GM12878 (cell line): ENCODE results near the gene GPR141. TPM values are rescaled to one million over a fixed set of nuclear protein-coding genes. Genes with fewer than 3 reads are reported as not detected.

Source experiments
- ATAC-seq: fragments of 200-7000 bp; cut with Tn5 transposase; 3 replicates; pipeline ENCODE4 v1.9.1; 2020; ENCODE audit warnings: mild to moderate bottlenecking, moderate library complexity
- BruUV-seq: library from RNA; stranded (reverse); fragments of 400-500 nt; replicated peaks from 2 replicates; lab custom pipeline; 2021; lab: Mats Ljungman, UMichigan
- CTCF ChIA-PET: fragments of 300-600 bp; sonication (Branson Sonifier 250); formaldehyde crosslinking; extraction: SDS; loops from one replicate; lab custom pipeline; 2021; ENCODE audit warnings: inconsistent platforms; lab: Yijun Ruan, JAX
- POLR2A ChIA-PET: fragments of 350-600 bp; formaldehyde crosslinking; extraction: SDS; loops from one replicate; lab custom pipeline; 2021; ENCODE audit warnings: inconsistent platforms; lab: Charles Lee
- RAD21 ChIA-PET: fragments of 300-600 bp; sonication (Branson Sonifier 250); formaldehyde crosslinking; loops from one replicate; lab custom pipeline; 2023; ENCODE audit warnings: antibody characterized with exemption; ENCODE audit not compliant: unreplicated experiment; lab: Charles Lee
- SMC1A ChIA-PET: fragments of 300-600 bp; sonication (Branson Sonifier 250); formaldehyde crosslinking; loops from one replicate; lab custom pipeline; 2023; ENCODE audit not compliant: unreplicated experiment, uncharacterized antibody; lab: Charles Lee
- DNase-seq: peaks from one replicate; pipeline ENCODE4 v3.0.0-alpha.2; 2011; ENCODE audit warnings: low read depth, low spot score
- FAIRE-seq: peaks from 3 replicates; lab custom pipeline; 2011; peaks lifted over from hg19 to GRCh38; lab: Jason Lieb, UNC
- H2AFZ ChIP-seq: 2 replicates; pipeline ENCODE4 v1.6.0; 2011; ENCODE audit warnings: low read depth, low read length, control low read depth; ENCODE audit not compliant: control insufficient read depth
- H3K27ac ChIP-seq: 2 replicates; pipeline ENCODE4 v1.5.1; 2011; ENCODE audit warnings: control low read depth; ENCODE audit not compliant: control insufficient read depth, insufficient read depth
- H3K27me3 ChIP-seq, 2 experiments: replicated peaks in 1 of 2; 2 replicates each; pipeline versions ENCODE4 v1.6.0 to v1.6.1; 2011; ENCODE audit warnings: low read length in 1 of 2; ENCODE audit not compliant: control insufficient read depth in 2 of 2, insufficient read depth in 2 of 2
- H3K36me3 ChIP-seq, 2 experiments: 2 replicates each; pipeline ENCODE4 v1.5.1; 2011; ENCODE audit warnings: low read length in 1 of 2; ENCODE audit not compliant: control insufficient read depth in 2 of 2, insufficient read depth in 2 of 2
- H3K4me1 ChIP-seq: 2 replicates; pipeline ENCODE4 v1.6.1; 2011; ENCODE audit warnings: mild to moderate bottlenecking, low read length, moderate library complexity, mixed read lengths; ENCODE audit not compliant: control insufficient read depth, insufficient read depth
- H3K4me2 ChIP-seq: 2 replicates; pipeline ENCODE4 v1.6.0; 2011; ENCODE audit warnings: control low read depth; ENCODE audit not compliant: control insufficient read depth, insufficient read depth
- H3K4me3 ChIP-seq: fragments of 200-600 bp; sonication (generic); 2 replicates; pipeline ENCODE4 v1.5.1; 2016
- H3K79me2 ChIP-seq: 2 replicates; pipeline ENCODE4 v1.6.0; 2011; ENCODE audit warnings: low read length; ENCODE audit not compliant: control insufficient read depth, insufficient read depth
- H3K9ac ChIP-seq: 2 replicates; pipeline ENCODE4 v1.8.0; 2011; ENCODE audit warnings: low read length, control low read depth, mixed read lengths; ENCODE audit not compliant: control insufficient read depth, insufficient read depth
- H3K9me3 ChIP-seq: replicated peaks from 3 replicates; pipeline ENCODE4 v1.5.1; 2011; ENCODE audit warnings: mild to moderate bottlenecking, low read length; ENCODE audit not compliant: control insufficient read depth, insufficient read depth
- H4K20me1 ChIP-seq: 2 replicates; pipeline ENCODE4 v1.6.0; 2011; ENCODE audit not compliant: control insufficient read depth, insufficient read depth
- BMI1 ChIP-seq: fragments of 450-650 bp; IDR thresholded peaks from 2 replicates; pipeline ENCODE4 v1.6.1; 2016; ENCODE audit warnings: mild to moderate bottlenecking, moderate library complexity, borderline replicate concordance
- CHD1 ChIP-seq: IDR thresholded peaks from 2 replicates; pipeline ENCODE4 v1.6.1; 2012; ENCODE audit warnings: low read depth, low read length, improper control_type of control experiment
- HDAC2 ChIP-seq: fragments of 200-600 bp; sonication (generic); IDR thresholded peaks from 2 replicates; pipeline ENCODE4 v1.6.1; 2017
- IRF5 ChIP-seq: fragments of 450-650 bp; IDR thresholded peaks from 2 replicates; pipeline ENCODE4 v1.6.1; 2017; ENCODE audit warnings: borderline replicate concordance
- MEF2A ChIP-seq: IDR thresholded peaks from 2 replicates; pipeline ENCODE4 v1.6.1; 2011; ENCODE audit warnings: low read depth, mild to moderate bottlenecking, low read length, moderate library complexity; ENCODE audit not compliant: insufficient read depth
- NFXL1 ChIP-seq: fragments of 450-650 bp; IDR thresholded peaks from 2 replicates; pipeline ENCODE4 v1.6.1; 2017; ENCODE audit warnings: antibody characterized with exemption, mild to moderate bottlenecking, borderline replicate concordance
- POLR2A ChIP-seq: IDR thresholded peaks from 2 replicates; pipeline ENCODE4 v1.6.1; 2011; ENCODE audit warnings: low read depth, mild to moderate bottlenecking, low read length
- SIN3A ChIP-seq: IDR thresholded peaks from 2 replicates; pipeline ENCODE4 v1.6.1; 2012; ENCODE audit warnings: low read depth, low read length, improper control_type of control experiment
- SP1 ChIP-seq: IDR thresholded peaks from one replicate; pipeline ENCODE4 v1.6.1; 2011; ENCODE audit warnings: low read depth, low read length
- SREBF2 ChIP-seq: IDR thresholded peaks from 2 replicates; pipeline ENCODE4 v1.6.1; 2012; ENCODE audit warnings: mild to moderate bottlenecking, low read length
- TARDBP ChIP-seq: IDR thresholded peaks from 2 replicates; pipeline ENCODE4 v1.6.1; 2016; ENCODE audit warnings: borderline replicate concordance
- ZNF217 ChIP-seq: fragments of 450-650 bp; IDR thresholded peaks from 2 replicates; pipeline ENCODE4 v1.6.1; 2017; ENCODE audit warnings: antibody characterized with exemption, mild to moderate bottlenecking
- ZNF384 ChIP-seq: IDR thresholded peaks from 2 replicates; pipeline ENCODE4 v1.6.1; 2012; ENCODE audit warnings: low read depth, mild to moderate bottlenecking, low read length, improper control_type of control experiment, borderline replicate concordance
- WGBS: methylation state at CpG from one replicate; pipeline ENCODE4 v1.1.6; 2016; ENCODE audit warnings: low lambda C conversion rate; ENCODE audit not compliant: insufficient replicate concordance, insufficient coverage; ENCODE audit errors: missing lambda C conversion rate; 5-methylcytosine and 5-hydroxymethylcytosine counted together
- in situ Hi-C: fragments of 300-500 bp; cut with MboI; formaldehyde crosslinking; loops from 9 replicates; pipeline ENCODE4 v1.14.3; 2018; ENCODE audit warnings: mixed read lengths
- intact Hi-C: fragments of 100-400 bp; cut with micrococcal nuclease; formaldehyde crosslinking; loops from one replicate; pipeline ENCODE4 v1.14.2; 2022; ENCODE audit not compliant: unreplicated experiment
- polyA plus RNA-seq, 11 experiments: library from polyadenylated mRNA; depleted of rRNA in 4 of 11; unstranded in 6 of 11; stranded (reverse) in 5 of 11; fragments of >200 nt; fragmentation: Nextera tagmentation in 4 of 11; fragmentation: Illumina TruSeq in 1 of 11; extraction: Ambion mirVana in 4 of 11; extraction: Trizol in 1 of 11; gene quantifications; 1 replicate in 1 of 11; 2 replicates in 10 of 11; pipeline versions ENCODE4 v1.2.1 to v1.2.3, GENCODE V29; 2011 to 2016; ENCODE audit warnings: inconsistent platforms in 2 of 11, missing spikeins in 2 of 11, low read depth in 1 of 11
- total RNA-seq, 4 experiments: library from RNA; depleted of rRNA in 3 of 4; stranded (reverse); fragments of >200 nt in 3 of 4; fragmentation: Illumina TruSeq in 1 of 4; extraction: Trizol in 1 of 4; gene quantifications; 2 replicates each; pipeline versions ENCODE4 v1.2.1 to v1.2.3, GENCODE V29; 2013 to 2021

Gene GPR141
- total and polyA plus RNA-seq, 10 of the 15 experiments (the other 5 are each of a cell fraction or from before 2014, with no cell fraction given), result 0.56 to 3.9 (median 1.2) TPM

- no peak overlapping the region for H3K4me3 ChIP-seq
- DNase-seq, result no peak
- no TSS peak for BruUV-seq
- peaks cover 5% of the 10 kb centered on the region for H3K9me3 ChIP-seq
- no peak overlapping the region for H3K4me2 ChIP-seq
- RAD21 ChIA-PET, result no interaction called here
- no peaks in the 10 kb centered on the region for H3K27me3 ChIP-seq
- H3K9ac ChIP-seq, result no peak overlapping the region
- 89% methylated on average over 6 of the region's 6 CpGs for WGBS
- CTCF ChIA-PET, result interaction anchor here (0.7 to 3.6 kb wide), 5 partner anchors 11 to 29 kb away, joined by 3 to 17 read pairs (median 3); no protein-coding TSS in a partner anchor
- POLR2A ChIA-PET, result no interaction called here
- intact Hi-C loops, result no loop called here
- no peaks in the 10 kb centered on the region for H4K20me1 ChIP-seq
- no peak overlapping the region for H3K27ac ChIP-seq
- H3K4me1 ChIP-seq, result peaks cover 13% of the 10 kb centered on the region
- no peaks in the 10 kb centered on the region for H3K36me3 ChIP-seq
- no peak for FAIRE-seq
- TF ChIP-seq IRF5, result no peak
- no peak for TF ChIP-seq TARDBP
- no peak for TF ChIP-seq BMI1
- TF ChIP-seq MEF2A, result no peak
- no peak for TF ChIP-seq NFXL1
- TF ChIP-seq CHD1, result no peak
- no peak for TF ChIP-seq SREBF2
- no peak for TF ChIP-seq HDAC2
- TF ChIP-seq ZNF217, result no peak
- no peak for TF ChIP-seq POLR2A
- no peak for TF ChIP-seq ZNF384
- no peak for TF ChIP-seq SIN3A
- no peak for TF ChIP-seq SP1
- TF ChIP-seq, all 136 proteins: peak for 0
- Histone ChIP-seq H2AFZ (no peak overlapping the region), H3K79me2 (no peaks in the 10 kb centered on the region)
- no peak for ATAC-seq
- SMC1A ChIA-PET, result interaction anchor here (0.6 to 8.7 kb wide), 9 partner anchors 12 to 162 kb away, joined by 3 to 55 read pairs (median 4); no protein-coding TSS in a partner anchor
- in situ Hi-C loops, result no loop called here
Observed at GRCh38 chr7:37705976-37706375, 22.4 kb downstream of the GPR141 start.
